Activated CD8-positive, alpha-beta memory T cell treated with anti-CD3 and anti-CD28 coated beads, Interleukin-2, amount 10 ng/mL, durations not matched to agents 7 days and 5 days (primary cell): ENCODE measurements around the gene C2CD5. TPM values are rescaled to one million over a fixed set of nuclear protein-coding genes. Genes with fewer than 3 reads are reported as not detected.
A peak's percentile ranks its signal among the peaks of the same experiment; 100 is the strongest.

ENCODE experiments used
- ATAC-seq: fragments of 150-1000 bp; cut with Tn5 transposase; one replicate; pipeline ENCODE4 v1.10.0; 2021; ENCODE audit warnings: moderate library complexity
- CTCF ChIA-PET: fragments of 350-600 bp; sonication (Branson Sonifier 250); formaldehyde crosslinking; loops from one replicate; lab custom pipeline; 2021; ENCODE audit warnings: antibody characterized with exemption; lab: Charles Lee
- DNase-seq: peaks from one replicate; pipeline ENCODE4 v3.0.0-alpha.2; 2020
- H3K27ac Mint-ChIP-seq: one replicate; pipeline ENCODE4 v1.8.0; 2021; ENCODE audit warnings: mild to moderate bottlenecking, mixed read lengths
- H3K27me3 Mint-ChIP-seq: one replicate; pipeline ENCODE4 v1.8.0; 2021; ENCODE audit warnings: mixed read lengths
- H3K36me3 Mint-ChIP-seq: one replicate; pipeline ENCODE4 v1.8.0; 2021; ENCODE audit warnings: mild to moderate bottlenecking, mixed read lengths
- H3K4me1 Mint-ChIP-seq: one replicate; pipeline ENCODE4 v1.8.0; 2021; ENCODE audit warnings: mixed read lengths
- H3K4me3 Mint-ChIP-seq: one replicate; pipeline ENCODE4 v1.8.0; 2021; ENCODE audit warnings: mild to moderate bottlenecking, moderate library complexity, mixed read lengths
- H3K9me3 Mint-ChIP-seq: one replicate; pipeline ENCODE4 v1.8.0; 2022; ENCODE audit warnings: low read depth, mixed read lengths
- total RNA-seq, 2 experiments: library from RNA; stranded (reverse); gene quantifications; one replicate each; pipeline ENCODE4 v1.2.3, GENCODE V29; 2021

C2CD5 gene
- total RNA-seq, 2 experiments from 2014 or later: 41.7 to 51.1 TPM

GRCh38 chr12:22545255-22545654, 913 bp upstream of the C2CD5 start:
- H3K27me3 Mint-ChIP-seq: peaks cover 16% of the 10 kb centered on the region
- no peak for ATAC-seq
- DNase-seq: no peak
- H3K27ac Mint-ChIP-seq: peak overlapping the region; percentile 89
- H3K9me3 Mint-ChIP-seq: no peaks in the 10 kb centered on the region
- H3K4me3 Mint-ChIP-seq: peak overlapping the region; percentile 58
- peaks cover 40% of the 10 kb centered on the region for H3K4me1 Mint-ChIP-seq
- H3K36me3 Mint-ChIP-seq: peaks cover 19% of the 10 kb centered on the region
- CTCF ChIA-PET: interaction anchor here (0.6 to 1.7 kb wide), 9 partner anchors 12 to 210 kb away, joined by 3 to 6 read pairs (median 3); no protein-coding TSS in a partner anchor

DNA sequence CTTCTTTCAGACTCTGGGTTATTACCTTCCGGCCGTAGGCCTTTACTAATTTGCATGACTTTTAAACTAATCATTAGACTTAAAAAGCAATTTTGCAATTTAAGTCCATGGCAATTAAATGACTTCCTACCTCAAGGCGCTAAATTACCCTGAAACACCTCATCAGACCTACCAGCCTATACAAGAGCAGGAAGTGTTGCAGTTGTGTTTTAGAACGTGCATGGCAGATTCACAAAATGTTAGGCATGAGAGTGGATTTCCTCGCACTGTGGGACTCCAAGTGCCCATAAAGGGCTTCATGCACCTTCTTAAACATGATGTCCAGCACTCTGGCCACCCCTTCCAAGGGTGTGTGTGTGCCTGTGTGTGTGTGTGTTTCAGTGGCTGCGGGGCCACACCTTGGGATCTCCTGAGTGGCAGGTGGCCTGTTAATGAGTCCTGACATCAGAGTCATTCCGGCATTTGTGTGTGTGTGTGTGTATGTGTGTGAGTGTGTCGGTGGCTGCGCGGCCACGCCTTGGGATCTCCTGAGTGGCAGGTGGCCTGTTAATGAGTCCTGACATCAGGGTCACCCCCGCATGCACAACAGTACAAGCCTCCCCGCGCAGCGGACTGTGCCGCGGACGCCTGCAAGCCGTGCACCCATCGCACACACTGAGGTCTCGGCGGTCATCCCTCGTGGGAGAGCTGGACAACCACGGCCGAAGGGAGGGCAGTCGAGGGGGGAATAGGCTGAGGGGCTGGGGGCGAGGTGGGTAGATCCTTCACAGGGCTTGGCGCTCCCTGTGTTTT, 900 bp downstream of the C2CD5 start:
- Mint-ChIP-seq H3K27ac (peak overlapping the region; percentile 89), H3K27me3 (peaks cover 14% of the 10 kb centered on the region), H3K4me1 (peaks cover 51% of the 10 kb centered on the region), H3K4me3 (peak overlapping the region; percentile 92), H3K36me3 (peaks cover 35% of the 10 kb centered on the region), H3K9me3 (no peaks in the 10 kb centered on the region)
- ATAC-seq: peak; percentile 54
- CTCF ChIA-PET: interaction anchor here (1.0 to 1.7 kb wide), 6 partner anchors 14 to 141 kb away, joined by 3 to 6 read pairs (median 4); no protein-coding TSS in a partner anchor
- peak; percentile 78 for DNase-seq

DNA sequence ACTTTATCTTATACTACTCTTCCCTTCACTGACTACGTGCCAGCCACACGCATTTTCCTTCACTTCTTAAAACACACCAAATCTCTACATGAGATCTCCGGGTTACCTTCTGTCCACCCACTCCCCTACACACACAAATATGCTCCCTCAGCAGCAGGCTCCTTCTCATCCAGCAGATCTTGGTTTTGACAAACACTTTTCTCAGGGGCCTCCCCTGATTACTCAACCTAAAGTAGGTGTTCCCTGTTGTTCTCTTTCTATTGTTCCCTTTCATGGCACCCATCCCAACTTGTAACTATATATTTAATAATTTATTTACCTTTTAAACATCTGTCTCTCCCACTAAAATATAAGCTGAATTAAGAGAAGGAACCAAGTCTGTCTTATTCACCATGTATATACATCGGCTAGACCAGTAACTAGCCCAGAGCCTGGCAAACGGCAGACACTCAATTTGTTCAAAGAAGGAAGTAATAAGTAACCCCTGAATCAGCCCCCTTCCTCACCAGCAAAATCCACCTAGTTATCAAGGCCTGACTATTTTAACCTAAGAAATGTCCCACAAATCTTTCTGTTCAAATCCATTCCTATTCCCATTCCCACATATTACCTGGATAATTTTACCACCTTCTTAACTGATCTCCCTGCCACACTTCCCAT, 2.7 kb downstream of the C2CD5 start:
- no peaks in the 10 kb centered on the region for H3K9me3 Mint-ChIP-seq
- CTCF ChIA-PET: interaction anchor here (0.5 kb wide), 1 partner anchor 90 kb away, joined by 3 read pairs; no protein-coding TSS in a partner anchor
- peaks cover 56% of the 10 kb centered on the region for H3K4me1 Mint-ChIP-seq
- H3K4me3 Mint-ChIP-seq: no peak overlapping the region
- peaks cover 2% of the 10 kb centered on the region for H3K27me3 Mint-ChIP-seq
- H3K36me3 Mint-ChIP-seq: peaks cover 39% of the 10 kb centered on the region
- no peak for DNase-seq
- H3K27ac Mint-ChIP-seq: no peak overlapping the region
- no peak for ATAC-seq

- ATAC-seq (no peak), DNase-seq (no peak)
- Mint-ChIP-seq H3K27ac (peak overlapping the region; percentile 13), H3K4me1 (peaks cover 55% of the 10 kb centered on the region), H3K36me3 (peaks cover 46% of the 10 kb centered on the region), H3K27me3 (no peaks in the 10 kb centered on the region), H3K9me3 (no peaks in the 10 kb centered on the region), H3K4me3 (no peak overlapping the region)
- CTCF ChIA-PET: interaction anchor here (1.3 to 1.5 kb wide), 2 partner anchors 9 to 23 kb away, joined by 3 read pairs; no protein-coding TSS in a partner anchor
These were observed 5.3 kb downstream of the C2CD5 start for GRCh38 chr12:22539055-22539454.

DNA sequence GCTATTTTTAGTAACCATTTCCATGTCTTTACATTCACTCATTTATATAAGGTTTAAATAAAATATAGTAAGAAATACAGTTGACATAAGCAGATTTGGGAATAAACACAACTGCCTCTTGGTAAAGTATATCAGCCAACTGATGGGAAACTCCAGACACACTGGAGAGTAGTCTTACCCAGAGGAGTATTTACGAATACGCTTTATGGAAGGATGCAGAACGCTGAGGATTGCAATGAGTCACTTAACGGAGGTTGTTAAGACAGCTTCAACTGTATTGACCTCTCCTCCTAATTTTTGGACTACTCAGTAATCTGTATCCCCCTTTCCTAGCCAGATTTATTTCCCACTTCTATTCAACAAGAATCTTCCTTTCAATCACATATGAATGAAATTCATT, 6.0 kb downstream of the C2CD5 start:
- H3K27me3 Mint-ChIP-seq: no peaks in the 10 kb centered on the region
- ATAC-seq: no peak

GRCh38 chr12:22536971-22537544, 7.3 kb downstream of the C2CD5 start:
- no peak overlapping the region for H3K4me3 Mint-ChIP-seq
- CTCF ChIA-PET: no interaction called here
- no peaks in the 10 kb centered on the region for H3K9me3 Mint-ChIP-seq
- H3K36me3 Mint-ChIP-seq: peaks cover 58% of the 10 kb centered on the region
- DNase-seq (no peak), ATAC-seq (no peak)
- H3K4me1 Mint-ChIP-seq: peaks cover 51% of the 10 kb centered on the region
- no peak overlapping the region for H3K27ac Mint-ChIP-seq
- H3K27me3 Mint-ChIP-seq: no peaks in the 10 kb centered on the region

More for the DNA sequence above, 6.0 kb downstream of the C2CD5 start:
- no peak overlapping the region for H3K4me3 Mint-ChIP-seq
- H3K27ac Mint-ChIP-seq: no peak overlapping the region
- peaks cover 56% of the 10 kb centered on the region for H3K4me1 Mint-ChIP-seq
- H3K36me3 Mint-ChIP-seq: peaks cover 51% of the 10 kb centered on the region
- no peak for DNase-seq
- CTCF ChIA-PET: interaction anchor here (0.8 to 1.5 kb wide), 2 partner anchors 9 to 23 kb away, joined by 3 read pairs; no protein-coding TSS in a partner anchor
- H3K9me3 Mint-ChIP-seq: no peaks in the 10 kb centered on the region

GRCh38 chr12:22536346-22536945, 7.9 kb downstream of the C2CD5 start:
- no peak overlapping the region for H3K27ac Mint-ChIP-seq
- no peaks in the 10 kb centered on the region for H3K27me3 Mint-ChIP-seq
- CTCF ChIA-PET: no interaction called here
- no peak overlapping the region for H3K4me3 Mint-ChIP-seq
- peaks cover 60% of the 10 kb centered on the region for H3K36me3 Mint-ChIP-seq
- H3K4me1 Mint-ChIP-seq: peaks cover 45% of the 10 kb centered on the region
- H3K9me3 Mint-ChIP-seq: no peaks in the 10 kb centered on the region
- ATAC-seq (no peak), DNase-seq (no peak)

DNA sequence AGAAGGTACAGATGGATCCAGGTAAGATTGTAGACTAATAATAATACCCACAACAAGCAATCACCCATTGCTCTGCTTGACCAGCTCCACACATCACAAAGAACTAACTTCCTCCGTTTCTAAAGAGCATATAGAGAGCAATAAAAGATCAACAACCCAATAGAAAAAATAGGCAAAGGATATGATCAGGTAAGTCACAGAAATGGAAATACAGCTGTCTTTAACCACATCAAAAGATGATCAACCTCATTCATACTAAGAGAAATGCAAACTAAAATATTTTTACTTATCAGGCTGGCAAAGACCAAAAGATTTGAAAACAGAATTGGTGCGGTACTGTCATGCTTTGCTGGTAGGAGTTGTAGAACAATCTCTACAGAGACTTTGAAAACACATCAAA, 8.9 kb downstream of the C2CD5 start:
- H3K9me3 Mint-ChIP-seq: no peaks in the 10 kb centered on the region
- DNase-seq (no peak), ATAC-seq (no peak)
- H3K36me3 Mint-ChIP-seq: peaks cover 59% of the 10 kb centered on the region
- H3K4me3 Mint-ChIP-seq: no peak overlapping the region
- no peaks in the 10 kb centered on the region for H3K27me3 Mint-ChIP-seq
- peaks cover 39% of the 10 kb centered on the region for H3K4me1 Mint-ChIP-seq
- CTCF ChIA-PET: no interaction called here
- no peak overlapping the region for H3K27ac Mint-ChIP-seq

GRCh38 chr12:22535038-22535437, 9.3 kb downstream of the C2CD5 start:
- H3K4me3 Mint-ChIP-seq: no peak overlapping the region
- DNase-seq (no peak), ATAC-seq (no peak)
- no peak overlapping the region for H3K27ac Mint-ChIP-seq
- CTCF ChIA-PET: no interaction called here
- peaks cover 57% of the 10 kb centered on the region for H3K36me3 Mint-ChIP-seq
- no peaks in the 10 kb centered on the region for H3K9me3 Mint-ChIP-seq
- H3K4me1 Mint-ChIP-seq: peaks cover 36% of the 10 kb centered on the region
- no peaks in the 10 kb centered on the region for H3K27me3 Mint-ChIP-seq

- CTCF ChIA-PET: interaction anchor here (0.9 to 1.5 kb wide), 3 partner anchors 12 to 138 kb away, joined by 3 to 4 read pairs (median 3); no protein-coding TSS in a partner anchor
- ATAC-seq: peak; percentile 64
These were observed 11.2 kb downstream of the C2CD5 start for GRCh38 chr12:22533155-22533554.

GRCh38 chr12:22532317-22532716, 12.0 kb downstream of the C2CD5 start:
- CTCF ChIA-PET: interaction anchor here (1.0 to 1.5 kb wide), 3 partner anchors 12 to 133 kb away, joined by 3 read pairs; no protein-coding TSS in a partner anchor

More at GRCh38 chr12:22533155-22533554, 11.2 kb downstream of the C2CD5 start:
- Mint-ChIP-seq H3K27ac (peak overlapping the region; percentile 2), H3K4me1 (peaks cover 24% of the 10 kb centered on the region), H3K36me3 (peaks cover 44% of the 10 kb centered on the region), H3K9me3 (no peaks in the 10 kb centered on the region), H3K4me3 (no peak overlapping the region), H3K27me3 (no peaks in the 10 kb centered on the region)
- no peak for DNase-seq

GRCh38 chr12:22531205-22531604, 13.1 kb downstream of the C2CD5 start:
- H3K4me3 Mint-ChIP-seq: no peak overlapping the region
- peaks cover 40% of the 10 kb centered on the region for H3K36me3 Mint-ChIP-seq
- no peaks in the 10 kb centered on the region for H3K27me3 Mint-ChIP-seq
- peaks cover 19% of the 10 kb centered on the region for H3K4me1 Mint-ChIP-seq
- H3K9me3 Mint-ChIP-seq: no peaks in the 10 kb centered on the region
- CTCF ChIA-PET: interaction anchor here (1.4 kb wide), 2 partner anchors 14 to 18 kb away, joined by 3 to 5 read pairs; partner anchors contain the start of gene C2CD5
- no peak overlapping the region for H3K27ac Mint-ChIP-seq
- no peak for DNase-seq
- no peak for ATAC-seq

More at GRCh38 chr12:22532317-22532716, 12.0 kb downstream of the C2CD5 start:
- Mint-ChIP-seq H3K27me3 (no peaks in the 10 kb centered on the region), H3K27ac (no peak overlapping the region), H3K4me1 (peaks cover 24% of the 10 kb centered on the region), H3K9me3 (no peaks in the 10 kb centered on the region), H3K4me3 (no peak overlapping the region), H3K36me3 (peaks cover 42% of the 10 kb centered on the region)
- ATAC-seq (no peak), DNase-seq (no peak)
